UCSD-AML1 (cell line): ENCODE measurements around the gene CACNA1H.
"Not testable (repeated sequence)": the region's sequence is repeated elsewhere in the genome, so short reads cannot be mapped to it uniquely, and the experiment has no call there.

Experiments used
- DNase-seq: peaks from one replicate; lab custom pipeline; 2025; ENCODE audit not compliant: unreplicated experiment; lab: John Stamatoyannopoulos, UW

The CACNA1H gene

DNA sequence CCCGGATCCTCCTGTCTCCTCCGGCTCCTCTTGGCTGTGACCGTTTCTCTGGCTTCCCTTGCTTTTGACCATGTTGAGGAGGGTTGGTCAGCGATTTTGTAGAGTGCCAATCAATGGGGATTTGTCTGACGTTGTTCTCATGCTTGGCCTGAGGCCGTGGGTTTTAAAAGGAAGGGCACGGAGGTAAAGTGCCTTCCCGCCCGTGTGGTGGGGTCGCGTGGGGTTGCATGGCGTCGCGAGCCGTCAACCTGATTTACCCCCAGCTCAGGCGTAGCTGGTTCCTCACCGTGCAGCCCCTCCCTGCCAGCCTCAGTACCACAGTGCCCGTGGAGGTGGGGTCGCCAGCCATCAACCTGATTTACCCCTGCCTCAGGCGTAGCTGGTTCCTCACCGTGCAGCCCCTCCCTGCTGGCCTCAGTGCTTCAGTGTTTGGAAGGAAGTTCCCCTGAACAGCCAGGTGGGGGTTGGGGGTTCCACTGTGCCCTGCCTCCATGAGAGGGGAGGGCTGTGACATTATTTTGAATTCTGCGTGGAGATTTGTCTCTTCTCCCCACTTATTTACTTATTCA lies 92.6 kb downstream of the CACNA1H start:
- peak; percentile 48 for DNase-seq

DNA sequence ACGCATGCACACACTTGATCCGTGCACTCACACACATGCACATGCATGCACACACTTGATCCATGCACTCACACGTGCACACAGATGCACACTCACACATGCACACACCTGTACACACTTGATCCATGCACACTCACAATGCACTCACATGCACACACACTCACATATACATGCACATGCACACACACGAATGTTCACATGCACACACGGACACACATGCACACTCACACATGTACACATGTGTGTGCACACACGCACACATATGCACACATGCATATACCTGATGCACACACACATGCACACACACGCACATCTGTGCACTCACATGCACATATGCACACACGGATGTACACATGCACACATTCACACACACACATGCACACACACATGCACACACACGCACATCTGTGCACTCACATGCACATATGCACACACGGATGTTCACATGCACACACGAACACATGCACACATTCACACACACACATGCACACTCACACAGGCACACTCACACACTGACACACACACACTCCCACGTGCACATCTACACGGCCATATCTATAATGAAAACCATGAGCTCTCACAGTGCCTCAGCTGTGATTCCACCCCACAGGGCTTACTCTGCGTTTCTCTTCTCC lies 95.1 kb downstream of the CACNA1H start:
- not testable (repeated sequence) for DNase-seq

DNA sequence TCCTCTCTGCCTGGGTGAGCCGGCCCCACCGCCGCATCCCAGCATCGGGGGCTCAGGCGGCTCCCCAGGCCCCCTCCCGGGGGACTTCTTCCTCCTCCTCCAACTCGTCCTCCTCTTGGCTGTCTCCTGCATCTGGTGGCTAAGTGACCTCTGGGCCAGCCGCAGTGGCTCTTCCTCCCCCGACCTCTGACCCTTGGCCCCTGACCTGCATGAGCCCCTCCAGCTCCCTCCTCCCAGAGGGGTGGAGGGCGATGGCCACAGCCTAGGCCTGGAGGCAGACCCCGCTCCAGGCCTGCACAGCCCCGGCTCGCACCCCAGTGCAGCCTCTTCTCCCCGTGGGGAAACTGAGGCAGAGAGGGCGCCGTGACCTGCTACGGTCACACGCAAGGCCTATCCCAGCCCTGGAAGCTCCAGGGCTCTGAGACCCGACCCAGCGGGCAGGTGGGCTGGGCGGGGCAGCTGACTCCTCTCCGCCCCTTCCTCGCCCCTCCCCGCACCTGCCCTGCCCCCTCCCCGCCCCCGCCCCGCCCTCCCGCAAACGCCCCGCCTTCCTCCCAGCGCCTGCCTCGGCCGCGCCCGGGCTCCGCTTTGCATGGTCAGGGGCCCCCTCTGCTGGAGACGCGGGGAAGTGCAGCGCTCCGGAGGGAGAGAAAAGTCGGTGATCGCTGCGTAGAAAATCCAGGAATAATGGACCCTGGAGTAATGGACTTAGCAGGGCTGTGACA lies 96.3 kb downstream of the CACNA1H start:
- not testable (repeated sequence) for DNase-seq

DNA sequence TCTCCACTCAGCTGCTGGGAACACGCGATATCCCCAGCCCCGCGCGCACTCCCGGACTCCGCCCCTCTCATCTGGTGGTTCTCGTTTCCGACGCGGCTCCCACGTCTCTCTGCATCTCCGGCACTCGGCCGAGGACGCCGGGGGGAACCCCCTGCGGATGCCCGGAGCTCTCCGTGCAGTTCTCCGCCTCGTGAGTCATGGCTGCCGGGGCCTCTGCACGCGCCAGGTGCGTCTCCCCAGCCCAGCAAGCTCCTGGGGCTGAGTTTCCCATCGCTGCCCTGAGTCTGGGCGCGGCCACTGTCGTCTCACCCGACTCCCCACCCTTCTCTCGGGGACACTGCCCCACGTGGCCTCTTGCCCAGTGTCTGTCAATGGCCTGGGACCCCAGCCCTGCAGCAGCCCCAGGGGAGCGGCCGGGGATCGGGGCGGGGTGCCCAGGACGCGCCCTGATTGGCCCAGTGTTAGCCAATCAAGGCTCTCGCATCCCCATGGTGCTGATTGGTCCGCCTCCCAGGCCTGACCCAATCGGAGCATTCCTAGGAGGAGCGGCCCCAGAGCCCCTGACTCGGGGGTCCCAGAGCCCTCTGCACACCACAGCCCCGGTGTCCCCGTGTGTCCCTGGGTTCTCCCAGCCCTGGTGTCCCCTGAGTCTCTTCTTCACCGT lies 100.9 kb downstream of the CACNA1H start:
- not testable (repeated sequence) for DNase-seq

DNA sequence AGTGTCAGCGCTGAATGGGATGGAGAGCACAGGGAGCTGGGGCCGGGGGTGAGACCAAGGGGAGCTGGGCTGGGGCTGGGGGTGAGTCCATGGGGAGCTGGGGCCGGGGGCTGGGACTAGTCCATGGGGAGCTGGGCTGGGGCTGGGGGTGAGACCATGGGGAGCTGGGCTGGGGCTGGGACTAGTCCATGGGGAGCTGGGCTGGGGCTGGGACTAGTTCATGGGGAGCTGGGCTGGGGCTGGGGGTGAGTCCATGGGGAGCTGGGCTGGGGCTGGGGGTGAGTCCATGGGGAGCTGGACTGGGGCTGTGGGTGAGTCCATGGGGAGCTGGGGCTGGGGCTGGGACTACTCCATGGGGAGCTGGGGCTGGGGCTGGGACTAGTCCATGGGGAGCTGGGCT lies 101.9 kb downstream of the CACNA1H start:
- not testable (repeated sequence) for DNase-seq

DNA sequence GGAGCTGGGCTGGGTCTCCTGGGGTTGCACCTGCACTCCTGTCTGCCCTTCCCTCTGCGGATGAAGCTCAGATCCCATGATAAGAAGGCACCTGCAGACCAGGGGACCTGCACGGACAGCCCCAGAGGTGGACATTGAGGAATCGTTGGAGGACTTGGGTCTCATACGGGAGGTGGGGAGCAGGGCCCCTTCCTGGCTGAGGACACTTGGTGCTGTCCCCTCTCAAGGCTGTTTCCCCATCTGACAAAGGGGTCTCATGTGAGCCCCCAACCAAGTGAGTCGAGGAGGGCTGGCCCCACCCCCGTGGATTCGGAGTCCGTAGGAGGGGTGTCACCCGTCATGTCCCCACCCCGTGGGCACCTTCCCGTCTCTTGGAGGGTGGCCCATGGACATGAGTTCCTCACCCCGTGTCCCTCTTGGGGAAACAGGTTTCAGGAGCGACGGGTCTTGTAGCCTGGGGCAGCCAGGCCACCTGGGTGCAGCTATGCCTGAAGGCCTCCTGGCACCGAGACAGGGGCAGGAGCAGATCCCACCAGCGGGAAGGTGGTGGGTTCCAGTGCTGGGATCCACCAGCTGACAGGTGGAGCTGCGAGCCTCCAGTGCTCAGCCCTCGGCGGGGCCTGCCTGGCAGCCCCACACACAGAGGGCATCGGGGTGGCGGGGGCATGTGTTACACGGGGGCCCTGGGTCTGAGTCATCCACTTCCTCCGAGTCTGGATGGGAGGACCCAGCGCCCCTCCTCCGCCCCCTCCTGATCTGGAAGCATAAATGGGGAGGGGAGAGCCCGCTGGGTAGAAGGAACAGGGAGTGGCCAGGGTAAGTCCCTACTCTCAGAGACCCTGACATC lies 102.6 kb downstream of the CACNA1H start, which contains the start of gene TPSD1:
TPSD1 (plus strand) TSS at position 794 of the 847 bp plus-strand sequence. CDS start 212 bp downstream, outside the sequence.
- not testable (repeated sequence) for DNase-seq

DNA sequence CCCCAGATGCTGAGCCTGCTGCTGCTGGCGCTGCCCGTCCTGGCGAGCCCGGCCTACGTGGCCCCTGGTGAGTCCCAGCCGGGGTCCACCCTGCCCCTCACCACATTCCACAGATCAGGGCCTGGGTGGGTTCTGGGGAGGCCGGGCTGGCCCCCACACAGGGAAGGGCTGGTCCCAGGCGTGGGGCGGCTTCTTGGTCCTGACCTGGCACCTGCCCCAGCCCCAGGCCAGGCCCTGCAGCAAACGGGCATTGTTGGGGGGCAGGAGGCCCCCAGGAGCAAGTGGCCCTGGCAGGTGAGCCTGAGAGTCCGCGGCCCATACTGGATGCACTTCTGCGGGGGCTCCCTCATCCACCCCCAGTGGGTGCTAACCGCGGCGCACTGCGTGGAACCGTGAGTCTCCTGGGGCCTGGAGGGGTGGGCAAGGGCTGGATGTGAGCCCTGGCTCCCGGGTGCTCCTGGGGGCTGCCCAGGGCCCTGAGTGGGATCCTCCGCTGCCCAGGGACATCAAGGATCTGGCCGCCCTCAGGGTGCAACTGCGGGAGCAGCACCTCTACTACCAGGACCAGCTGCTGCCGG lies 103.5 kb downstream of the CACNA1H start:
- not testable (repeated sequence) for DNase-seq

DNA sequence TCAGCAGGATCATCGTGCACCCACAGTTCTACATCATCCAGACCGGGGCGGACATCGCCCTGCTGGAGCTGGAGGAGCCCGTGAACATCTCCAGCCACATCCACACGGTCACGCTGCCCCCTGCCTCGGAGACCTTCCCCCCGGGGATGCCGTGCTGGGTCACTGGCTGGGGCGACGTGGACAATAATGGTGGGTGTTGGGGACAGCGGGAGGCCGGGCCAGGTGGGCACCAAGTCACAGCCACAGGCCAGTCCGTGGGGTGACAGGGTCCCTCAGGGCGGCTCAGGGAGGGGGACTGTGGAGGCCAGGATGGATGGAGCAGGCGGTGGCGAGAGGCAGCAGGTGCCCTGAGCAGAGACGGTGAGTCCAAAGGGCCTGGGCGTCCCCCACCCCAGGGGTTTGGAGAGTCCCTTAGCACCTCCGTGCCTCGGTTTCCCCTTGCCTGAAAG lies 104.0 kb downstream of the CACNA1H start:
- DNase-seq, result no peak

DNA sequence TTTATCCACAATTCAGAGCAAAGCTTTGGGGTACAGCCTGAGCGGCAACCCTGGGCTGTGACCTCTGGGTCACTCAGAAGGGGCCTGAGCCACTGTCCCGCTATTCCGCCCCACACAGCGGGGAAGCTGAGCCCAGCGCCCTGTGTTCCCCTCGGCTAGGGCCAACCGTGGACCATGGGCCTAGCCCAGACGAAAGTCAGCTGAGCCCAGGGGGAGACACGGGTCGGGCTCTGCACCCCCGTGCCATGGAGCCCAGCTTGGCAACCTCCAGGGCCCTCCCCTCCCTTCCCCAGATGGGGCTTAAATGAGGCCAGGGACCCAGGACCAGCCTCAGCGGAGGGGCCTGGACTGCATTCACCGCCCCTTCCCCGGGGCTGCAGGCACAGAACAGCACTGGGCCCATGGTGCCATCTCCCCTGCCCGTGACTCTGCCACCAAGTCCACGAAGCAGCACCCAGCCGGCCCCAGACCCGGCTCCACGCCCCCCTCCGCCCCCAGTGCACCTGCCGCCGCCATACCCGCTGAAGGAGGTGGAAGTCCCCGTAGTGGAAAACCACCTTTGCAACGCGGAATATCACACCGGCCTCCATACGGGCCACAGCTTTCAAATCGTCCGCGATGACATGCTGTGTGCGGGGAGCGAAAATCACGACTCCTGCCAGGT lies 104.8 kb downstream of the CACNA1H start:
- no peak for DNase-seq

DNA sequence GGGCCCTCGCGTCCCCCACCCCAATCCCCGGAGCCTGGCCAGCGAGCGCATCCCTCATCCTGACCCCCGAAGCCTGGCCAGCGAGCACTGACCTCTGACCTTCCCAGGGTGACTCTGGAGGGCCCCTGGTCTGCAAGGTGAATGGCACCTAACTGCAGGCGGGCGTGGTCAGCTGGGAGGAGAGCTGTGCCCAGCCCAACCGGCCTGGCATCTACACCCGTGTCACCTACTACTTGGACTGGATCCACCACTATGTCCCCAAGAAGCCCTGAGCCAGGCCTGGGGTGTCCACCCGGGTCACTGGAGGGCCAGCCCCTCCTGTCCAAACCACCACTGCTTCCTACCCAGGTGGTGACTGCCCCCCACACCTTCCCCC lies 105.3 kb downstream of the CACNA1H start:
- no peak for DNase-seq

DNA sequence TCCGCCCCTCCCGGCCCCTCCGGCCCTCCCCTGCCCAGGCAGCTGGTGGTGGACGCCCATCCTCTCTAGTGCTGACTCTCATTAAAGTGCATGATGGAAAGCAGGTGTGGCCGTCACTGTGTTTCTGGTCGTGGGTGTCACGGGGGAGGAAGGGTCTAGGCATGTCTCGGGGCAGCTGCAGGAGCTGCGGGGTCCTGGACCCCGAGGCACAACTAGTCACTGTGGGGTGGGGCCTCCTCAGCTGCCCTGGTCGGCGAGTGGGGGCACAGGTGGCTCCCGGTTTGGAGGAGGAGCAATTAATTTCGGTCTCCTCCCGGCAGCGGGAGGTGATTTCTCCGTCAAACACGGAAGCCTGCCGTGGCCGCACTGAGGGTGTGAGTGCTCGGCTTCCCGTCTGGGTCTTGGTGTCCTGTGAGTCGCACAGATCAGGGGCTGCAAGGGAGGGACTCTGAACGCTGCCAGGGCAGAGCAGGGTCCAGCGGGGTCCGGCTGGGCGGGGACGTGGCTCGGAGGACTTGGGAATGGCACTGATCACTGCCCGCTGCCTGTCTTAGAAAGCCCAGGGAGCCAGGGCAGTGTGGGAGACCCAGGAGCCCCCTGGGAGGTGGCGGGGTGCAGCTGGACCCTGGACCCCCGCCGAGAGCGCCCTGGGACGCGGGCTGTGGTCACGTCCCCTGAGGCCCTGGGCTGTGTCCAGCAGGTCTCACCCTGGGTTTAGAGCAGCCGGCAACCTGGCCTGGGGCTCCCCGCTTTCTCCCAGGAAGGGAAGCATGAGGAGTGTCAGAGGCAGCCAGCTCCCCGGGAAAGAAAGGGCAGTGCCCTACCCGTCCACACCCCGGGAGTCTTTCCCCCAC lies 106.2 kb downstream of the CACNA1H start:
- peak; percentile 18 for DNase-seq

DNA sequence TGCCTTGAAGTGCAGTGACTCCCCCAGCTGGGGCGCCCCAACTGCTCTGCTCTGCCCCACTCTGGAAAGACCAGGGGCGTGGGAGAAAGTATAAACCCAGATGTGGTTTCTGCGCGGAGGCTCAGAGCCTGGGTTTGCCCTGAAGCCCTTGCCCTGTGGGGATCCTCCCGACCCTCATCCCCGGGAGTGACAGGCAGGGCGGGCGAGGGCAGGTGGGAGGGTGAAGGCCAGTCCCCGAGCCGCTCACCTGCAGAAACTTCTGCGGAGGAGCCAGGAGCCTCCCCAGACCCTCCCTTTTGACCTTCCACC lies 106.8 kb downstream of the CACNA1H start:
- DNase-seq, result no peak

DNA sequence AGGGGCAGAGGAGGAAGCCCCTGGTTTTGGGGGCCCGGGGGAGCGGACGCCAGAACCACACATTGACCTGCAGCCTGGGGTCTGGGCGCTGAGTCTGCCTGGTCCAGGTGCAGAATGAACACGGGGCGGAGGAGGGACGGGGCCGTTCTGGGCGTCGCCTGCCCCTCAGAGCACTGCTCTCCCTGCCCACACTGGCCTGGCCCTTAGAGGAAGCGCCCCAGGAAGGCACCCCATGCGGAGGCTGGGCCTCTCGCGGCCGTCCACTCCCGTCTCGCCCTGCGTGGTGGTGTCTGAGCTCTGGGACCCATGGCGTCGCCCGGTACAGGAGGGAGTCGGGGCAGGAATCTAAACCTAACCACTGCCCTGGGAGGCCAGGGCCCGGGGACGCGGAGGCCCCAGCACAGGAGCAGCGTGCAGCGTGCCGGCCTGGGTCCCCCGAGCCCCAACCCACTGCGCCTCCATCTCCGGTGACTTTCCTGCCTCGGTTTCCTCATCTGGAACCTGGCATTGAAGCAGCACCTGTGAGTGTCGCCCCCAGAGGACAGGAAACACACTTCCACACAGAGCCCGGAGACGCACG lies 107.3 kb downstream of the CACNA1H start:
- no peak for DNase-seq

DNA sequence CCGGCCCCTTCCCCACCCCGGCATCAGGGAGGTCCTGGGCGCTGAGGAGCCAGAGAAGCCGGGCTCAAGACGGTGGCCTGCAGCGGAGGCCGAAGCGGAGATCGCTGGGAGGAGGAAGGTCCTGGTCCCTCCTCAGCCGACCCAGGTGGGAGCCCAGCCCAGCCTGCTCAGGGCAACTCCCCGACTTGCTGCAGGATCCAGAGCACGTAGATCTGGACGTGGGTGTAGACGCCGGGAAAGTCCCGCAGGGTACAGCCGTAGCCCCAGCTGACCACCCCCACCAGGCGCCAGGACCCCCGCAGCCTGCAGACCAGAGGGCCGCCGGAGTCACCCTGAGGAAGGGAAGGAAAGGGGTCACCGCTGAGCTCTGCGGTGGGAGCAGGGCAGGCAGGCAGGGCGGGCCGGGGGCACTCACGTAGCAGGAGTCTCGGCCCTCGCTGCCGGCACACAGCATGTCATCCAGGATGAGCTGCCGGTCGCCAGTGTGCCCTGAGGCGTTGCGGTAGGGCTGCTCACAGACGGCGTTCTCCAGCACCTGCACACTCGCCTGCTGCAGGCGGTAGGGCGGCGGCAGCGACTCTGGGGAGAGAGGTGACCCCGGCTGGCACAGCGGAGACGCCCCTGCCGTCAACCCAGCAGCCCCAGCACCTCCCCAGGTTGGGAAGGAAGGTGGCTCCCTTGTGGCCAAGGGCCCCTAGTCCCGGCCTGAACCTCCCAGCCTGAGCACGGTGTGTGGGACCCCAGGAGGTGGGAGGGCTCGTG lies 108.4 kb downstream of the CACNA1H start:
- no peak for DNase-seq

DNA sequence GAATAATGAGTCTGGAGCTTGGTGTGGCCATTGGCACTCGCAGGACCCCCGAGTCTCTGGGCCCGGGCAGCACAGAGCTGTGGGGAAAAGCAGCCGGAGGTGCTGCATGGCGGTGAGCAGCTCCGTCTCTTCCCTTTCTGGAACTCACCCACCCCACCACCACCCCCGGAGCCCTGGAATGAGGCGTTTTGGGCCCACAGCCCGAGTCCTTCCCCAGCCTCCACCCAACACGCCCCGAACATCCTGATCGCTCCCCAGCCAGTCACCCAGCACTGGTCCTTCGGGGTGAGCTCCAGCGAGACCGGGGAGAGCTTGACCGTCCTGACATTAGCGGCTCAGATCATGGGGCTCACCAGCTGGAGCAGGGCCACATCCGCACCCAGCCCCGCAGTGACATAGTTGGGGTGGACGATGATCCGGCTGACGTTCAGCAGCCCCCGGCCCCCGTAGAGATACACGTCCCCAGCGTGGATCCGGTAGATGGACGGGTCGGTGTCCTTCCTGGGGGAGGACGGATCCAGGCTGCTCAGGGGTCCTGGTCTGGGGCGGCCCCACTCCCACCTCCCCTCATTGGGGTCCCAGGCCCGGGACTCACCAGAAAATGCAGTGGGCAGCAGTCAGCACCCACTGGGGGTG lies 109.4 kb downstream of the CACNA1H start:
- DNase-seq, result no peak

DNA sequence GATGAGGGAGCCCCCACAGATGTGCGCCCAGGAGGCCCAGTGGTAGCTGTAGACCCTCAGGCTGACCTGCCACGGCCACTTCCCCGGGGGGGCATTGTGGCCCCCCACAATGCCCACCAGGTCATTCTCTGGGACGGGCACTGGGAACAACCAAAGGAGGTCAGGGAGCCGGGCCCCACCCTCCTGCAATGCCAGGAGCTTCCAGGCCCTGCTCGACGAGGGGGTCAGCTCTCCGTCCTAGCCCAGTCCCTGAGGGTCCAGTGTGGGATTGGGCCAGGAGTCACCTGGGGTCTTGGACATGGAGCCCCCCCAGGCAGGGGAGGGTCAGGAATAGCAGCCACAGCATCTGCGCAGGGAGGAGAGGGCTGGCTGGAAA lies 109.9 kb downstream of the CACNA1H start:
- DNase-seq, result no peak

DNA sequence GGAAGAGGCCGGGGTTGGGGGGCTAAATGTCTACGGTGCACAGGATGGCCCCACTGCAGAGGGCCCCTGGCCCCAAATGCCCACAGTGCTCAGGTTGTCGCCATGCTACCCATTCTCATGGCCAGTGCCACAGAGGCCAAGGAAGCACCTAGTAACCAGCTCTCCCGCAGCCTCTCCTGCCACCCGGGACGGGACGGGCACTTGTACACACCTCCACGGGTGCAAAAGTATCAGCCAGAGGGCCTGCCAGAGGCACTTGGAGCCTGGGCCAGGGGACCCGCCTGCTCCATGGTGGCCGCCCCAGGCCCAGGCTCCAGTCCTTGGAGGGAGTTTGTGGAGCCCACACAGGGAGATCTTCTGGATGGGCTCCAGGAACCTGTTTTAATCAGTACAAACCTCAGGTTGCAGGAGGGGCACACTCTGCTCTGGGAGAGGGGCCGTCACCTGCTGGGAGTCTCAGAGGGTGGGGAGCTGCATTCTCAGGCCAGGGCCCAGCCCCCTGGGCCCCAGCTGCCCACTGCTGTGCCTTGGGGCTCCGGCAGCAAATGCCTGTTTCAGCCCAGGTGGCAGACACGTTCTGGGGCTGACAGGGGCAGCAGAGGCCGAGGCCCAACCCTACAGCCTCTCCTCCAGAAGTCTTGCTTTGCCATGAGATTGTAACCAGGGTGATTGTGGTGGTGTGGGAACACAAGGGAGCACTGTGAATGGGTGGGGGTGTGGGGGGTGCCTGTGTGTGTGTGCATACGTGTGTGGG lies 110.9 kb downstream of the CACNA1H start:
- no peak for DNase-seq
